ENCODE data around the gene PKM. TPM values are rescaled to one million over a fixed set of nuclear protein-coding genes. Genes with fewer than 3 reads are reported as not detected.
A peak's percentile ranks its signal among the peaks of the same experiment; 100 is the strongest.

The PKM gene
- total RNA-seq, 1 experiment from 2014 or later, result 1,026 TPM

DNA sequence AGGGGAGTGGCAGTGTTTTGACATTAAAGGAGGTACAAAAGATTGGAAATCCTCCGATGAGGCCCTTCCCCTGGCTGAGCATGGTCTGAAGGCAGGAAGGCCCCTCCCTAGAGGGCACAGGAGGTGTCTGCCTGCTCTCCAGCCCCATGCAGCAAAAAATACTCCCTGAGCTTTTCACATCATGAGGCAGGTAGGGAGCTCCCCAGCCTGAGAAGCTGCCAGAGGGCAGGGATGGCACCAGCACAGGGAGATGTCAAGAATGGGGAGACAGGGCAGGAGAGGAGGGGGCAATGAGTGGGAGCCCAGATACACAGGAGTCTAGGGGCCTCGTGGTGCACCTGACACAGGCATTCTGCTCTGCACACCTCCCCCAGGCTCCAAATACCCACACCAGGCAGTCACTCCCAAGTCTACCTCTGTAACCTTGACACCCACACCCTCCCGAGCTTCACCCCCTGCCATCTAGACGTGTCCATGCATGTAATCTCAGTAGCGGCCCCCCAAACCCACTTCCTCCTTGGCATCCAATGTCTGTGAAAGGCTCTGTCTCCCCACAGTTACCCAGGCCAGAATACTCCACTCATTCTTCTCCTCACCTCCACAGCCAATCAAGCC is 56.3 kb downstream of the PKM start:
- Histone ChIP-seq H3K23ac (ENCODE audit: insufficient read length, low read depth, low read length) (no peak overlapping the region), H3K27me3 (ENCODE audit: insufficient read depth, low read length) (no peaks in the 10 kb centered on the region), H3K4me2 (ENCODE audit: insufficient read depth, insufficient read length, low read length) (no peak overlapping the region), H3K56ac (ENCODE audit: insufficient read length, low read depth, low read length) (no peak overlapping the region), H3K4me1 (ENCODE audit: insufficient read depth, low read length) (no peaks in the 10 kb centered on the region), H4K5ac (ENCODE audit: insufficient read length, low read depth, low read length) (no peak overlapping the region), H3K23me2 (ENCODE audit: insufficient read length, low read depth, low read length, poor library complexity, severe bottlenecking) (peaks cover 4% of the 10 kb centered on the region), H3K9me3 (ENCODE audit: control insufficient read depth, low read depth, low read length) (no peaks in the 10 kb centered on the region), H2BK5ac (ENCODE audit: insufficient read length, low read length) (no peak overlapping the region), H3K14ac (ENCODE audit: insufficient read depth, low read length) (no peak overlapping the region), H2BK15ac (ENCODE audit: low read depth, low read length) (no peak overlapping the region), H4K20me1 (ENCODE audit: control insufficient read depth, insufficient read depth, insufficient read length) (no peaks in the 10 kb centered on the region), H3K79me1 (ENCODE audit: insufficient read depth, low read depth, low read length, poor library complexity, severe bottlenecking) (no peaks in the 10 kb centered on the region), H4K8ac (replicated peaks; ENCODE audit: insufficient read length, low read depth, low read length) (no peak overlapping the region), H3K27ac (ENCODE audit: insufficient read length, low read depth, low read length) (no peak overlapping the region), H2BK12ac (ENCODE audit: insufficient read length, low read depth, low read length) (no peak overlapping the region), H2BK20ac (ENCODE audit: low read depth, low read length, poor library complexity, severe bottlenecking) (no peak overlapping the region), H3K18ac (ENCODE audit: insufficient read length, low read depth, low read length) (no peak overlapping the region), H2AFZ (ENCODE audit: low read length) (no peak overlapping the region), H4K91ac (ENCODE audit: insufficient read length, low read depth, low read length) (no peak overlapping the region), H2BK120ac (ENCODE audit: low read depth, low read length, poor library complexity, severe bottlenecking) (no peak overlapping the region), H2AK5ac (ENCODE audit: insufficient read length, low read length) (no peak overlapping the region), H3K9ac (ENCODE audit: extremely low read depth, insufficient read length, low read length) (no peak overlapping the region), H3K4ac (ENCODE audit: low read depth, low read length) (no peak overlapping the region), H3K79me2 (ENCODE audit: insufficient read depth, low read length) (no peaks in the 10 kb centered on the region), H3T11ph (ENCODE audit: low read length) (no peak overlapping the region)
- Mint-ChIP-seq H3K9me3 (no peaks in the 10 kb centered on the region), H3K4me3 (no peak overlapping the region), H3K27me3 (ENCODE audit: low read depth) (peaks cover 2% of the 10 kb centered on the region; the same call in 1 of the 2 replicates), H3K36me3 (ENCODE audit: insufficient read depth in 1 of 3, low read depth in 3 of 3) (no peaks in the 10 kb centered on the region), H3K4me1 (peaks cover 6 to 9% of the 10 kb centered on the region in 2 experiments; a peak in 3 of 4 replicates), H3K27ac (peak overlapping the region in 1 of 3 experiments; percentile 52; a peak in 3 of 7 replicates)
- no CpG with 5 or more reads among the region's 5 CpGs for WGBS (ENCODE audit: extremely low coverage, insufficient read length, low lambda C conversion rate)
- DNase-seq, result no peak
- TF ChIP-seq, protein P1, sequence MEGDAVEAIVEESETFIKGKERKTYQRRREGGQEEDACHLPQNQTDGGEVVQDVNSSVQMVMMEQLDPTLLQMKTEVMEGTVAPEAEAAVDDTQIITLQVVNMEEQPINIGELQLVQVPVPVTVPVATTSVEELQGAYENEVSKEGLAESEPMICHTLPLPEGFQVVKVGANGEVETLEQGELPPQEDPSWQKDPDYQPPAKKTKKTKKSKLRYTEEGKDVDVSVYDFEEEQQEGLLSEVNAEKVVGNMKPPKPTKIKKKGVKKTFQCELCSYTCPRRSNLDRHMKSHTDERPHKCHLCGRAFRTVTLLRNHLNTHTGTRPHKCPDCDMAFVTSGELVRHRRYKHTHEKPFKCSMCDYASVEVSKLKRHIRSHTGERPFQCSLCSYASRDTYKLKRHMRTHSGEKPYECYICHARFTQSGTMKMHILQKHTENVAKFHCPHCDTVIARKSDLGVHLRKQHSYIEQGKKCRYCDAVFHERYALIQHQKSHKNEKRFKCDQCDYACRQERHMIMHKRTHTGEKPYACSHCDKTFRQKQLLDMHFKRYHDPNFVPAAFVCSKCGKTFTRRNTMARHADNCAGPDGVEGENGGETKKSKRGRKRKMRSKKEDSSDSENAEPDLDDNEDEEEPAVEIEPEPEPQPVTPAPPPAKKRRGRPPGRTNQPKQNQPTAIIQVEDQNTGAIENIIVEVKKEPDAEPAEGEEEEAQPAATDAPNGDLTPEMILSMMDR (conservative IDR thresholded peaks at IDR 0.05), result no peak
